HL-60 (cell line): ENCODE data around the gene NDEL1.

Experiments
- DNase-seq, 2 experiments: peaks; one replicate each; pipeline ENCODE4 v3.0.0-alpha.2; 2010 to 2020; ENCODE audit warnings: low read depth in 1 of 2, low spot score in 1 of 2
- H3K27ac ChIP-seq: fragments of 250-450 bp; sonication (Bioruptor Pico); replicated peaks from 2 replicates; pipeline ENCODE4 v1.5.1; 2020; ENCODE audit warnings: mild to moderate bottlenecking, moderate library complexity
- H3K27me3 ChIP-seq: fragments of 250-450 bp; sonication (Bioruptor Pico); 2 replicates; pipeline ENCODE4 v1.5.1; 2021; ENCODE audit warnings: mild to moderate bottlenecking, moderate library complexity; ENCODE audit not compliant: insufficient read depth, poor library complexity, severe bottlenecking
- H3K4me3 ChIP-seq: replicated peaks from 2 replicates; pipeline ENCODE4 v1.5.1; 2011; ENCODE audit warnings: mild to moderate bottlenecking, control low read depth, low read length; ENCODE audit not compliant: insufficient read depth
- GABPA ChIP-seq: IDR thresholded peaks from 2 replicates; pipeline ENCODE4 v1.6.1; 2012; ENCODE audit warnings: low read depth
- POLR2AphosphoS5 ChIP-seq: IDR thresholded peaks from 2 replicates; pipeline ENCODE4 v1.6.1; 2012; ENCODE audit warnings: low read depth
- SPI1 ChIP-seq: IDR thresholded peaks from 2 replicates; pipeline ENCODE4 v1.6.1; 2012; ENCODE audit warnings: low read depth, mild to moderate bottlenecking, borderline replicate concordance
- TF ChIP-seq, protein P1 (sequence below): IDR thresholded peaks from one replicate; pipeline ENCODE4 v1.5.1; 2011; ENCODE audit warnings: low read length, control low read depth, inconsistent platforms; ENCODE audit not compliant: insufficient read depth
- TF ChIP-seq, protein P2 (sequence below): IDR thresholded peaks from 2 replicates; pipeline ENCODE4 v1.6.1; 2012; ENCODE audit warnings: low read depth; ENCODE audit not compliant: insufficient replicate concordance

The NDEL1 gene

DNA sequence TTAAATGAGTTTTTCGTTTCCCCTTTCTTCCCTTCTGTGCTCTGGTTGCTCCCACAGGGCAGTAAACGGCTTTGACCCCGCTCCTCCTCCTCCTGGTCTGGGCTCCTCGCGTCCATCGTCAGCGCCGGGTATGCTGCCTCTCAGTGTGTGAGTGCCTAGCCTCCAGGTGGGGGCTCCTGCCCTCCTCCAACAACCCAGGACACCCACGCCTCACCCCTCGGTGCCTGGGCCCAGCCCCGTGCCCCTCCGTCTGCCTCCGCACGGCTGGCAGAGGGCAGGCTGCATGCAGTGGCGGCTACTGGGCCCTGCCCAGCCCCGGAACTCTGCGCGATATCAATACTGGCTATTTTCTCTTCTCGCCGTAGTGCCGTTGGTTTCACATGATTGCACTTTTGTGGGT is 31.2 kb downstream of the NDEL1 start:
- no peaks in the 10 kb centered on the region for H3K27me3 ChIP-seq
- H3K4me3 ChIP-seq = no peak overlapping the region
- TF ChIP-seq POLR2AphosphoS5 = no peak
- TF ChIP-seq, protein P1, sequence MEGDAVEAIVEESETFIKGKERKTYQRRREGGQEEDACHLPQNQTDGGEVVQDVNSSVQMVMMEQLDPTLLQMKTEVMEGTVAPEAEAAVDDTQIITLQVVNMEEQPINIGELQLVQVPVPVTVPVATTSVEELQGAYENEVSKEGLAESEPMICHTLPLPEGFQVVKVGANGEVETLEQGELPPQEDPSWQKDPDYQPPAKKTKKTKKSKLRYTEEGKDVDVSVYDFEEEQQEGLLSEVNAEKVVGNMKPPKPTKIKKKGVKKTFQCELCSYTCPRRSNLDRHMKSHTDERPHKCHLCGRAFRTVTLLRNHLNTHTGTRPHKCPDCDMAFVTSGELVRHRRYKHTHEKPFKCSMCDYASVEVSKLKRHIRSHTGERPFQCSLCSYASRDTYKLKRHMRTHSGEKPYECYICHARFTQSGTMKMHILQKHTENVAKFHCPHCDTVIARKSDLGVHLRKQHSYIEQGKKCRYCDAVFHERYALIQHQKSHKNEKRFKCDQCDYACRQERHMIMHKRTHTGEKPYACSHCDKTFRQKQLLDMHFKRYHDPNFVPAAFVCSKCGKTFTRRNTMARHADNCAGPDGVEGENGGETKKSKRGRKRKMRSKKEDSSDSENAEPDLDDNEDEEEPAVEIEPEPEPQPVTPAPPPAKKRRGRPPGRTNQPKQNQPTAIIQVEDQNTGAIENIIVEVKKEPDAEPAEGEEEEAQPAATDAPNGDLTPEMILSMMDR = no peak
- no peak for TF ChIP-seq GABPA
- TF ChIP-seq, protein P2, sequence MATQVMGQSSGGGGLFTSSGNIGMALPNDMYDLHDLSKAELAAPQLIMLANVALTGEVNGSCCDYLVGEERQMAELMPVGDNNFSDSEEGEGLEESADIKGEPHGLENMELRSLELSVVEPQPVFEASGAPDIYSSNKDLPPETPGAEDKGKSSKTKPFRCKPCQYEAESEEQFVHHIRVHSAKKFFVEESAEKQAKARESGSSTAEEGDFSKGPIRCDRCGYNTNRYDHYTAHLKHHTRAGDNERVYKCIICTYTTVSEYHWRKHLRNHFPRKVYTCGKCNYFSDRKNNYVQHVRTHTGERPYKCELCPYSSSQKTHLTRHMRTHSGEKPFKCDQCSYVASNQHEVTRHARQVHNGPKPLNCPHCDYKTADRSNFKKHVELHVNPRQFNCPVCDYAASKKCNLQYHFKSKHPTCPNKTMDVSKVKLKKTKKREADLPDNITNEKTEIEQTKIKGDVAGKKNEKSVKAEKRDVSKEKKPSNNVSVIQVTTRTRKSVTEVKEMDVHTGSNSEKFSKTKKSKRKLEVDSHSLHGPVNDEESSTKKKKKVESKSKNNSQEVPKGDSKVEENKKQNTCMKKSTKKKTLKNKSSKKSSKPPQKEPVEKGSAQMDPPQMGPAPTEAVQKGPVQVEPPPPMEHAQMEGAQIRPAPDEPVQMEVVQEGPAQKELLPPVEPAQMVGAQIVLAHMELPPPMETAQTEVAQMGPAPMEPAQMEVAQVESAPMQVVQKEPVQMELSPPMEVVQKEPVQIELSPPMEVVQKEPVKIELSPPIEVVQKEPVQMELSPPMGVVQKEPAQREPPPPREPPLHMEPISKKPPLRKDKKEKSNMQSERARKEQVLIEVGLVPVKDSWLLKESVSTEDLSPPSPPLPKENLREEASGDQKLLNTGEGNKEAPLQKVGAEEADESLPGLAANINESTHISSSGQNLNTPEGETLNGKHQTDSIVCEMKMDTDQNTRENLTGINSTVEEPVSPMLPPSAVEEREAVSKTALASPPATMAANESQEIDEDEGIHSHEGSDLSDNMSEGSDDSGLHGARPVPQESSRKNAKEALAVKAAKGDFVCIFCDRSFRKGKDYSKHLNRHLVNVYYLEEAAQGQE = no peak
- TF ChIP-seq SPI1 = no peak
- no peak for DNase-seq
- no peak overlapping the region for H3K27ac ChIP-seq

DNA sequence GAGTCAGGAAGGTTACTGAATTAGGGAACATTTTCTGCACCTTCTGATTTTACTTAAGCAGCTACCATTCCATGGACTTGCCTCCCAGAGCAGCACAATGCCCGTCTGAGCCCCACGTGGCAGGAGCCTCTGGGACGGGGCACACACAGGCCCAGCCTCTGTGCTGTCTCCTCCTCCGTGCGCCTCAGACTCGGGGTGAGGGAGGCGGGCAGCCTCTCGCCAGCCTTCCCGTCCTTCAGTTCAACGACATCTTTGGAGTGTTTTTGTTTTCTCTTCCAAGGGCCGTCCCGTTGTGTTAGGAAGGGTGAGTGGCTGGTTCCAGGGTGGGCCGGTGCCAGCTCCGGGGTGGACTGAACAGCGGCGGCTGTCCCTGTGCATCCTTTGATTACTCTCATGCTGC is 31.8 kb downstream of the NDEL1 start:
- Histone ChIP-seq H3K4me3 (no peak overlapping the region), H3K27me3 (no peaks in the 10 kb centered on the region), H3K27ac (no peak overlapping the region)
- no peak for TF ChIP-seq GABPA
- TF ChIP-seq, protein P1 = no peak
- DNase-seq = no peak

DNA sequence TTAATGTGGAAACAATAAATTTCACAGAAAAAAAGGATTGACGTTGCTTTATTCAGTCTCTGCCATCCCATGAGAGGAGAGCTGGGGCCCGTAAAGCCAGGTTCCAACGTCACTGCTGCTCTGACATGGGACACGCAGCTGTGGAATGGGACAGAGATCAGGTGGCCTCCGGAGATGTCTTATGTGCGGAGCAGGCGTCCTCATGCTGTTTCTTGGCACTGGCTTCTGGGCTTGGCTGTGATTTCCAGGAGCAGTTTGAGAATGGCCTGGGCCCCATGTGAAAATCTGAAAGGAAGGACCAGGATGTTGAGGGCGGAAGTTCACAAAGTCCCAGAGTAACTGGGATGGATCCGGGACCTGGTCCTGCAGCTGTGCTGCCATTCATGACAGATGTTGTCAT is 32.4 kb downstream of the NDEL1 start:
- TF ChIP-seq, protein P1 = no peak
- no peak for TF ChIP-seq POLR2AphosphoS5
- TF ChIP-seq SPI1 = no peak
- no peak for TF ChIP-seq GABPA
- TF ChIP-seq, protein P2 = no peak
- no peak overlapping the region for H3K4me3 ChIP-seq
- no peak for DNase-seq
- H3K27ac ChIP-seq = no peak overlapping the region
- H3K27me3 ChIP-seq = no peaks in the 10 kb centered on the region

DNA sequence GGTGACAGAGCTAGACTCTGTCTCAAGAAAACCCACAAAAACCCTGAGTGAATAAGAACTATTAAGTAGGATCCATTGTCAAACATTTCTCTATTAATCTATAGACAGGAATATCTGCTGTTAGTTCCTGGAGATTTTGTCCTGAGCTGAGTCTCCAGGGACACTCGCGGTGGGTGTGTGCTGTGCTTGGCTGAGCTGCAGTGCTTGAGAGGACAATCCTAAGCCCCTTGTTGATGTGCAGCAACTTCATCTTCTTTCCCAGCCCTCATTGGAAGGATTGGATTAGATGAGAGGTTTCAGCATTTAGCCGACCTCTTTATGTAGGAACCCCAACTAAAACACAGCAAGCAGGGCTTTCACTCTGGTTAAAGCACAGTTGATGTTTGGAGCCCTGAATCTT is 33.3 kb downstream of the NDEL1 start:
- no peaks in the 10 kb centered on the region for H3K27me3 ChIP-seq
- no peak overlapping the region for H3K4me3 ChIP-seq
- DNase-seq = no peak
- H3K27ac ChIP-seq = no peak overlapping the region
- TF ChIP-seq GABPA = no peak
- TF ChIP-seq SPI1 = no peak
- no peak for TF ChIP-seq POLR2AphosphoS5
